Measurements from ENCODE around the gene SAP30.

Gene SAP30, protein sequence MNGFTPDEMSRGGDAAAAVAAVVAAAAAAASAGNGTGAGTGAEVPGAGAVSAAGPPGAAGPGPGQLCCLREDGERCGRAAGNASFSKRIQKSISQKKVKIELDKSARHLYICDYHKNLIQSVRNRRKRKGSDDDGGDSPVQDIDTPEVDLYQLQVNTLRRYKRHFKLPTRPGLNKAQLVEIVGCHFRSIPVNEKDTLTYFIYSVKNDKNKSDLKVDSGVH
- 4.3 to 11.9 (median 9.0) reads per million in 3 donors for total RNA-seq

DNA sequence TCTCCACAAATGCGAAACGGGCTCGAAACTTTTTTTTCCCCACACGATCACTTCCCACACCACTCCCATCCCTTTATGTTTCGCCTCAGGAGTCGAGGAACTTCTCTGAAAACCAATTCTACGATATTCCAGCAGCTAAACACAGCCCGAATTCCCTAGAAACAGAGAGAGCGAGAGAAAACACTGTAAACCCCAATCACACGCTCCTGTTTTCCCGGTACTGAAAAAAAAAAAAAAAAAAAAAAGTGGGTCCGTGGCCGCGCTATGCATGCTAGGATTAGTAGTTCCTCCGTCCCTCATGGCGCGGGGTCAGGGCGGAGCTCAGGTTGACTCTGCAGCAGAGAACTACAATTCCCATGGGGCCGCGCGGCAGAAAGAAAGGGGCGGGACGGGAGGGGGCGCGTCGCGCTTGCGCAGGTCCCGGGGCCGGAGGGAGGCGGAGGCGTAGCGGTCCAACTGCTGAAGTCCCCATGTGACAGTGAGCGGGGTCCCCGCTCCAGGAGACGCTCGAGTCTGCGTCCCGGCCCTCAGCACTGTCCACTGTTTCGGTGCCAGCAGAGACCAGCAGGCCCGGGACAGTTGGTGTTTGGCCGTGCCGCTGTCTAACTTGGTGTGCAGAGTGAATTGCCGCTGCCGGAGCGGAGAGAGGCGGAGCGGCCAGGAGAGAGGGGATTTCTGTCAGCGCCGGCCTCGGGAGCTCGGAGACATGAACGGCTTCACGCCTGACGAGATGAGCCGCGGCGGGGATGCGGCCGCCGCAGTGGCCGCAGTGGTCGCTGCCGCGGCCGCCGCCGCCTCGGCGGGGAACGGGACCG lies at the start of gene SAP30:
Gene SAP30 (plus strand): TSS at position 478 of the 815 bp plus-strand sequence. CDS start 229 bp downstream, at position 707.
- H3K4me3 ChIP-seq (ENCODE audit: insufficient read depth, low read depth, low read length, poor library complexity, severe bottlenecking) = peak within 1 kb of the TSS; percentile 82
- peaks cover 9% of the 10 kb centered on the region for H3K4me1 ChIP-seq (ENCODE audit: control insufficient read depth, insufficient read depth, low read length, poor library complexity, severe bottlenecking)
- peak; percentile 94 to 97 (median 96) for DNase-seq
- H3K9me3 ChIP-seq (ENCODE audit: control insufficient read depth, low read length) = no peaks in the 10 kb centered on the region
- H3K27ac ChIP-seq (ENCODE audit: insufficient read depth, low read length, poor library complexity, severe bottlenecking) = peak within 1 kb of the TSS; percentile 75
- no peaks in the 10 kb centered on the region for H3K36me3 ChIP-seq (ENCODE audit: control insufficient read depth, insufficient read depth, low read length)
- no peaks in the 10 kb centered on the region for H3K27me3 ChIP-seq (replicated peaks; ENCODE audit: control insufficient read depth, insufficient read depth, low read length, poor library complexity, severe bottlenecking)

DNA sequence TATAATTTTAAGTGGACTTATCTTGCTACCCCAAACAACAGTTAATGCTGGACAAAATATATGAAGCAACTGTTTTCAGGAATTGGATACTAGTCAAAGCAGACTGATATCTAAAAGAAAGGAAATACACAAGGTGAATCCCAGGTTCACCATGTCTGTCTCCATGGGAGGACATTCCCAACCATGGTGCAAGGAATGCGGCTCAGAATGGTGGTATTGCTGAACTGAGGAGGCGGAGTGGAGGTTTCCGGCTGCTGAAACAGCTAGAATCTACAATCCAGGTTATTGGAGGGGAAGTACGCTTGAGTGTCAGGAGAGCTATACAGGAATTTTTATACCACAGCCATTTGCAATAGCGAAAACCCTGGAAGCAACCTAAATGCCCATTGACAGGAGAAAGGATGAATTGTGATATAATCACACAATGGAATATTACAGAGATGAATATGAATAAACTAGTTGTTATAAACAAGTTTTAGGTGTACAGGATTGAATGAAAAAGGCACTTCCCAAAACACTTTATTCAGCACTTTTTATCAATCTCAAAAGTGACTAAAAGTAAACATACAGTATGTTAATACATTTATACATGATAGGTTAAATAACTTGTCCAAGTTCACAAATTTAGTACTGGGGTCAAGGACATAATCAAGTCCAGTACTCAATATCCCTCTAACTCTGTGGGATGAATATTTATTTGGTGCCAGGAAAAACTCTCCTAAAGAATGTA lies 45.6 kb upstream of the SAP30 start:
- DNase-seq = no peak
- Histone ChIP-seq H3K27ac (ENCODE audit: insufficient read depth, low read length, poor library complexity, severe bottlenecking) (no peak overlapping the region), H3K36me3 (ENCODE audit: control insufficient read depth, insufficient read depth, low read length) (no peaks in the 10 kb centered on the region), H3K4me3 (ENCODE audit: insufficient read depth, low read depth, low read length, poor library complexity, severe bottlenecking) (no peak overlapping the region), H3K9me3 (ENCODE audit: control insufficient read depth, low read length) (no peaks in the 10 kb centered on the region), H3K27me3 (replicated peaks; ENCODE audit: control insufficient read depth, insufficient read depth, low read length, poor library complexity, severe bottlenecking) (no peaks in the 10 kb centered on the region), H3K4me1 (ENCODE audit: control insufficient read depth, insufficient read depth, low read length, poor library complexity, severe bottlenecking) (no peaks in the 10 kb centered on the region)

DNA sequence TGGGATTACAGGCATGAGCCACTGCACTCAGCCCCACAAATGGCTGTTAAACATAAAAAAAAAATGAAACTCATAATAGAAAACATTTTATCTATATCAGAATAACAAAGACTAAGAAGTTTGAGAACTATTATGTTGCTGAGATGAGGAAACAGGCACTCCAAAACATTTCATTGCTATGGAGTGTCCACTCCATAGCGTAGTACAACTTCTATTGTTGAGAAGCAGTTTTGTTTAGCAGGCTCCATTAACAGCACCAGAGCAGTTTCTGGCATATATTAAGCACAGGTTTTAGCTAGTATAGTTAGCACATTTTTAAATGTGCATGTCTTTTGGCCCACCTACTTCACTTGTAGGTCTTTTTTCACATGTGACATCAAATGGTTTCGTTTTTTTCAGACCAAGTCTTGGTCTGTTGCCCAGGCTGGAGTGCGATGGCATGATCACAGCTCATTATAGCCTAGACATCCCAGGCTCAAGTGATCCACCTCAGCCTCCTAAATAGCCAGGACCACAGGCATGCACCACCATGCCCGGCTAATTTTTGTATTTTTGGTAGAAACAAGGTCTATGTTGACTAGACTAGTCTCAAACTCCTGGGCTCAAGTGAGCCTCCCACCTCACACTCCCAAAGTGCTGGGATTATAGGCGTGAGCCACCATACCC lies 42.4 kb upstream of the SAP30 start:
- H3K27ac ChIP-seq (ENCODE audit: insufficient read depth, low read length, poor library complexity, severe bottlenecking) = no peak overlapping the region
- no peak overlapping the region for H3K4me3 ChIP-seq (ENCODE audit: insufficient read depth, low read depth, low read length, poor library complexity, severe bottlenecking)
- no peaks in the 10 kb centered on the region for H3K9me3 ChIP-seq (ENCODE audit: control insufficient read depth, low read length)
- H3K4me1 ChIP-seq (ENCODE audit: control insufficient read depth, insufficient read depth, low read length, poor library complexity, severe bottlenecking) = peaks cover 6% of the 10 kb centered on the region
- no peaks in the 10 kb centered on the region for H3K36me3 ChIP-seq (ENCODE audit: control insufficient read depth, insufficient read depth, low read length)
- no peak for DNase-seq
- H3K27me3 ChIP-seq (replicated peaks; ENCODE audit: control insufficient read depth, insufficient read depth, low read length, poor library complexity, severe bottlenecking) = no peaks in the 10 kb centered on the region

DNA sequence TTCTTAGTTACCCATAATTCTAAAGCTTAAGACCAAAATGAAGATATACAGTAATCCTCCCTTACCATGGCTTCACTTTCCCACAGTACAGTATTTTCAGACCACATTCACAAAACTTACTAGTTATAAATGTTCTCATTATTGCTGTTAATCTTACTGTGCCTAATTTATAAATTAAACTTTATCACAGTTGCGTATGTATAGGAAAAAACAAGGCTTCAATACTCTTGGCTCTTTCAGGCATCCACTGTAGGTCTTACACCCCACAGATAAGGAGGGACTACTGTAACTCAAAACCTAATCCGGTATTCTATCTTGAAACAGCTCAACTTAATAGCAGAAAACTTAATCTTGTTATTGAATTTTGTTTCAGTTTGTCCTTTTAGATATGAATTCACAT lies 40.2 kb upstream of the SAP30 start:
- Histone ChIP-seq H3K4me1 (ENCODE audit: control insufficient read depth, insufficient read depth, low read length, poor library complexity, severe bottlenecking) (peaks cover 6% of the 10 kb centered on the region), H3K36me3 (ENCODE audit: control insufficient read depth, insufficient read depth, low read length) (no peaks in the 10 kb centered on the region), H3K27ac (ENCODE audit: insufficient read depth, low read length, poor library complexity, severe bottlenecking) (no peak overlapping the region)

DNA sequence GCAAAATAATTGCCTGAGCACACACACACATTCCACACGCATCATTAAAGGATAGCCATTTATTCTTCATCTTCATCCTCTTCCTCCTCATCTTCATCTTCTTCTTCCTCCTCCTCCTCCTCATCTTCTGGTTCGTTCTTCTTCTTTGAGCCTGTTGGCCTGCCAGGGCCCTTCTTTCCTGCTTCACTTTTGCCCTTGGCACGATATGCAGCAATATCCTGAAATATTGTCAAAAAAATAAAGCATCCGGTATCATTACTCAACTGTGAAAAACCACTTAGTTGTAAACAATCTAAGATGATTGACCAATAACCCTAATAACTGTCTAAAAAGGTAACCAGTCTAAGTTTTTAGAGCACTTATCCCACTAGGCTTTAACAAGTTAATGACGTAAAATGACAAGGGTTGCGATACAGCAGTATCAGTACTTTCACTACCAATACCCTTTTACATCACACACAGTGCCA lies 38.7 kb upstream of the SAP30 start:
- Histone ChIP-seq H3K9me3 (ENCODE audit: control insufficient read depth, low read length) (no peaks in the 10 kb centered on the region), H3K27me3 (replicated peaks; ENCODE audit: control insufficient read depth, insufficient read depth, low read length, poor library complexity, severe bottlenecking) (no peaks in the 10 kb centered on the region), H3K36me3 (ENCODE audit: control insufficient read depth, insufficient read depth, low read length) (no peaks in the 10 kb centered on the region), H3K27ac (ENCODE audit: insufficient read depth, low read length, poor library complexity, severe bottlenecking) (peak overlapping the region; percentile 88), H3K4me1 (ENCODE audit: control insufficient read depth, insufficient read depth, low read length, poor library complexity, severe bottlenecking) (peaks cover 6% of the 10 kb centered on the region), H3K4me3 (ENCODE audit: insufficient read depth, low read depth, low read length, poor library complexity, severe bottlenecking) (peak overlapping the region; percentile 98)
- DNase-seq = no peak

More for the DNA sequence above, 40.2 kb upstream of the SAP30 start:
- H3K27me3 ChIP-seq (replicated peaks; ENCODE audit: control insufficient read depth, insufficient read depth, low read length, poor library complexity, severe bottlenecking) = no peaks in the 10 kb centered on the region
- H3K9me3 ChIP-seq (ENCODE audit: control insufficient read depth, low read length) = no peaks in the 10 kb centered on the region
- no peak for DNase-seq
- no peak overlapping the region for H3K4me3 ChIP-seq (ENCODE audit: insufficient read depth, low read depth, low read length, poor library complexity, severe bottlenecking)

DNA sequence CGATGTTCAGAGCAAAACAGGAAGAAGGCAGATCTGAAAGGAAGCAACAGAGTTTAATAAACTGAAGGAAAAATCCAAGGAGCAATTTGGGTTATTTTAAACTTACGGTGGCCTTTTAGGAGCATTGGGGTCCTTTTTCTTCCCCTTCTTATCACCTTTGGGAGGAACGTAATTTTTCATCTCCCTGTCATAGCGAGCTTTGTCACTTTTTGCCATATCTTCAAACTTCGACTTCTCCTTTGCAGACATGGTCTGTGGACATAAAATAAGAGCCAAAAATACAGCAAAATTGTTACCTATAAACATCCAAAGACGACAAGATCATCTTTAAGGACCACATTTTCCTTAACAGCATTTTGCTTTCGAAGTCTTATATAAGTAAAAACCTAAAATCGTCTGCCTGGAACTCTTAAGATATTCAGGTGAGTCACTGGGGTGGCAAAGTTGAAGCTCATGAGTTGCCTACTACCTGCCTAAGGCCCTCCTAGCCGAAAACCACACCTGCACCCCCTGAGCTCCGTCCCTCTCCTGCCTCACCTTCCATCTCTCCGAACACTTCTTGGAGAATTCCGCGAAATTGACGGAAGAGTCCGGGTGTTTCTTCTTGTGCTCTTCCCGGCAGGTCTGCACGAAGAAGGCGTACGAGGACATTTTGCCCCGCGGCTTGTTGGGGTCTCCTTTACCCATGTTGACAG lies 37.6 kb upstream of the SAP30 start:
- peak overlapping the region; percentile 98 for H3K4me3 ChIP-seq (ENCODE audit: insufficient read depth, low read depth, low read length, poor library complexity, severe bottlenecking)
- no peaks in the 10 kb centered on the region for H3K9me3 ChIP-seq (ENCODE audit: control insufficient read depth, low read length)
- peak overlapping the region; percentile 88 for H3K27ac ChIP-seq (ENCODE audit: insufficient read depth, low read length, poor library complexity, severe bottlenecking)
- H3K36me3 ChIP-seq (ENCODE audit: control insufficient read depth, insufficient read depth, low read length) = no peaks in the 10 kb centered on the region
- peaks cover 6% of the 10 kb centered on the region for H3K4me1 ChIP-seq (ENCODE audit: control insufficient read depth, insufficient read depth, low read length, poor library complexity, severe bottlenecking)
- peak in 2 of 3 donors; percentile 3 to 7 for DNase-seq
- H3K27me3 ChIP-seq (replicated peaks; ENCODE audit: control insufficient read depth, insufficient read depth, low read length, poor library complexity, severe bottlenecking) = no peaks in the 10 kb centered on the region

DNA sequence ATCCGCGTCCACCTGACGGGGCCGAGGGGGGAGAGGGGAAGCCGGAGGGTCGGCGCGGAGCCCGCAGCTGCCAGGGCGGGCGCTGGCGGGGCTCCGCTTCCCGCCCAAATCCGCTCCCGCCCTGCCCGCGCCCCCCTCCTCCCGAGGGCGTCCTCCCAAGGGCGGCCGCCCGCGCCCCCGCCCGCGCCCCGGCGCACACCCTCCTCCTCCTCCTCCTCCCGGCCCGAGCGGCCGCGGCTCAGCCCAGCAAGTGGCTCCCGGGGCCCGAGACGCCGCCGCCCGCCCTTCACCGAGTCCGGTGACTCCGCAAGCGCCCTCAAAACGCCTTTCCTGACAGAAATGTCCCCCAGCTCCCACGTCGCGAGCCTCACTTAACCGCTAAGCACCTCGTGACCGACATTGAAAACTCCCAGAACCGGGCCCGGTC lies 37.1 kb upstream of the SAP30 start:
- no peaks in the 10 kb centered on the region for H3K36me3 ChIP-seq (ENCODE audit: control insufficient read depth, insufficient read depth, low read length)
- H3K4me1 ChIP-seq (ENCODE audit: control insufficient read depth, insufficient read depth, low read length, poor library complexity, severe bottlenecking) = peaks cover 6% of the 10 kb centered on the region
- peak overlapping the region; percentile 98 for H3K4me3 ChIP-seq (ENCODE audit: insufficient read depth, low read depth, low read length, poor library complexity, severe bottlenecking)
- peak; percentile 28 to 36 (median 36) for DNase-seq
- peak overlapping the region; percentile 88 for H3K27ac ChIP-seq (ENCODE audit: insufficient read depth, low read length, poor library complexity, severe bottlenecking)
- H3K27me3 ChIP-seq (replicated peaks; ENCODE audit: control insufficient read depth, insufficient read depth, low read length, poor library complexity, severe bottlenecking) = no peaks in the 10 kb centered on the region
- no peaks in the 10 kb centered on the region for H3K9me3 ChIP-seq (ENCODE audit: control insufficient read depth, low read length)

DNA sequence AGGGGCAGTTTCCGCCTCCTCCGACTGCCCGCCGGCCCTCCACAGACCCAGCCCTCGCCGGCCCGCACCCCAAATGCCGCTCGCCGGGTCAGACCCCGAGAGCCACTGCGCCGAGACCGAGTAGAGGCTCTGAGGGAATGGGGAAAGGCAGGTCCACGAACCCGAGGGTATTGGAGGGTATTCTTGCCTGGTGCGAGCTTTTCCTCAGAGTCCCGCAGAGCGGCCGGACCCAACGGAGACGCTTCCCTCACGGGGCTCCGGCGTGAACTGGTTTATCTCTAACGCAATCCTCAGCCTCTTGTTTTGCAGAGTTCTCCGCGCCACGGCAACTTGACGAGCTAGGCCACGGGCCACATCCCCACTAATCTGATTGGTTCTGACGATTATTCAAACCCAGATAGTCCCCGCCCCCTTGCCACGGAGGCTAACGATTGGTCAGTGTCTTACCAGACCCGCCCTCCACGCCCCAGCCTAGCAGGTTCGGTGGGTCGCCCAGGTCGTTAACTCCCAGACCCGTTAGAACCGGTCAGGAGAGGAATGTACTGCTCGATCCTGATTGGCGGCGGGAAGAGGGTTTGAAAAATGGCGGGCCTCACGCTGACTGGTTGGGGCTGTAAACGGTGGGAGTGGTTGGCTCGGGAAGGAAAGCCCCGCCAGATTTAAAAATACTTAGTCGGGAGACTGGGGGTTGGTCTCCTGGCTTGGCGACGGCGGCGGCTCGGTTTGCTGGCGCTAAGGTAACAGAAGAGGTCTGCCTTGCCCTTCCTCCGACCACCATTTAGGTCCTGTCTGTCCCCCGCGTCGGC lies 36.5 kb upstream of the SAP30 start, which contains the start of gene HMGB2:
Gene HMGB2 (minus strand): TSS at position 274 of the 806 bp plus-strand sequence. CDS start 709 bp downstream, outside the sequence.
- Histone ChIP-seq H3K4me1 (ENCODE audit: control insufficient read depth, insufficient read depth, low read length, poor library complexity, severe bottlenecking) (peaks cover 6% of the 10 kb centered on the region), H3K27me3 (replicated peaks; ENCODE audit: control insufficient read depth, insufficient read depth, low read length, poor library complexity, severe bottlenecking) (no peaks in the 10 kb centered on the region), H3K36me3 (ENCODE audit: control insufficient read depth, insufficient read depth, low read length) (no peaks in the 10 kb centered on the region), H3K9me3 (ENCODE audit: control insufficient read depth, low read length) (no peaks in the 10 kb centered on the region), H3K4me3 (ENCODE audit: insufficient read depth, low read depth, low read length, poor library complexity, severe bottlenecking) (peak within 1 kb of the TSS; percentile 98), H3K27ac (ENCODE audit: insufficient read depth, low read length, poor library complexity, severe bottlenecking) (peak within 1 kb of the TSS; percentile 88)
- DNase-seq = peak; percentile 99 to 100 (median 100)

Measured in effector memory CD4-positive, alpha-beta T cell (primary cell).